HG02610 (cell line): ENCODE data around the gene FHIP1B.

Experiments
- ATAC-seq: cut with Tn5 transposase; IDR thresholded peaks from one replicate; pipeline ENCODE4 v1.9.1; 2021; ENCODE audit warnings: mild to moderate bottlenecking, moderate library complexity; ENCODE audit not compliant: unreplicated experiment

The FHIP1B gene

GRCh38 chr11:6202041-6202440 lies 32.4 kb downstream of the FHIP1B start:
- no peak for ATAC-seq

- ATAC-seq = no peak
Measured at GRCh38 chr11:6201481-6201880, 33.0 kb downstream of the FHIP1B start.

GRCh38 chr11:6200975-6201374 lies 33.5 kb downstream of the FHIP1B start:
- ATAC-seq = no peak

- ATAC-seq = no peak
Measured at GRCh38 chr11:6199174-6199810, 35.1 kb downstream of the FHIP1B start, which contains the start of gene OR52W1. Gene OR52W1 (plus strand): TSS chr11:6199224. CDS start chr11:6199224, 0 bp downstream.

GRCh38 chr11:6197466-6198200 lies 36.8 kb downstream of the FHIP1B start:
- no peak for ATAC-seq

- ATAC-seq = no peak
Measured at GRCh38 chr11:6196396-6196795, 38.0 kb downstream of the FHIP1B start.

- ATAC-seq = no peak
Measured at GRCh38 chr11:6194065-6194581, 40.3 kb downstream of the FHIP1B start.

- ATAC-seq = no peak
Measured at GRCh38 chr11:6191742-6192141, 42.7 kb downstream of the FHIP1B start.

GRCh38 chr11:6175440-6175839 lies 59.0 kb downstream of the FHIP1B start:
- no peak for ATAC-seq

- ATAC-seq = no peak
Measured at GRCh38 chr11:6170226-6170625, 64.2 kb downstream of the FHIP1B start, which contains the start of gene OR52B2. Gene OR52B2 (minus strand): TSS chr11:6170326. CDS start chr11:6170326, 0 bp downstream.
